GM21723 (cell line): ENCODE measurements around the gene MRPS18A.
A peak's percentile ranks its signal among the peaks of the same experiment; 100 is the strongest.

Source experiments
- ATAC-seq: cut with Tn5 transposase; IDR thresholded peaks from one replicate; pipeline ENCODE4 v1.9.1; 2021; ENCODE audit warnings: mild to moderate bottlenecking, moderate library complexity; ENCODE audit not compliant: unreplicated experiment

MRPS18A gene

GRCh38 chr6:43687437-43688347 lies at the start of gene MRPS18A:
MRPS18A (minus strand) TSS chr6:43687791; CDS start chr6:43687779, 12 bp downstream.
- peak; percentile 92 for ATAC-seq

GRCh38 chr6:43736844-43737243 lies 49.3 kb upstream of the MRPS18A start:
- no peak for ATAC-seq

GRCh38 chr6:43736211-43736786 lies 48.7 kb upstream of the MRPS18A start:
- ATAC-seq, result no peak

DNA sequence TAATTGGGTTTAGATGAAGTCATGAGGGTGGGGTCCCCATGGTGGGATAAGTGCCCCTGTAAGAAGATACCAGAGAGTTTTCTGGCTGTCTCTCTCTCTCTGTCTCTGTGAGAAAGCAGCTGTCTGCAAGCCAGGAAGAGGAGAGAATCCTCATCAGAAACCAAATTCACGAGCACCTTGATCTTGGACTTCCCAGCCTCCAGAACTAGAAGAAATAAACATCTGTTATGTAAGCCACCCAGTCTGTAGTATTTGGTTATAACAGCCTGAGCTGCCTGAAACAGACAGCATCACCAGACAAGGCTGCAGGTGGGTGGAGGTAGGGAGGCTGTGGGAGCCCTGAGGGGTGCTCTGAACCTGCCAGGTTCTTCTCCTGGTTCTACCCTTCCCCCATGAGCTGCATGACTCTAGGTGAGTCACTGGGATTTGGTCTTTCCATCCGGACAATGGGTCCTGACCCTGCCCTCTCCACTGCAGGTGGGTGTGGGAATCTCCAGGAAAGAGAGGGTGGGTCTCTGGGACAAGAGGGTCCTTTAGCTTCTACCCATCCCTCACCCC lies 48.1 kb upstream of the MRPS18A start:
- no peak for ATAC-seq

DNA sequence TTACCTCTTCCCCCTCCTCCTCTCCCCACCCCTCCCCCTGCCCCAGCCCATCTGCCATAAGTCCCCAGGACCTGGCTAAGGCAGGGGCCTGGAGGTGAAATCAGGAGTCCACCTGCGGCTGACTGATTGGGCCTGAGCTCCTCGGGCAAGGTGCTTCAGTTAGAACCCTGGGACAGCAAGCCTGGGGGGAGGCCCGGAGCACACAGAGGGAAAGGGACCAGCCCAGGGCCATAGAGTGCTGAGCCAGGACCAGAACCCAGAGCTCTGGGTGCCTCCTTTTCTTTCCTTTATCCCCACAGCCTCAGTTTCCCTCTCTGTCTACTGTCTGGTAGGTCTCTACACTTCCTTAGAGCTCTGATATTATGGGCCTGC lies 46.7 kb upstream of the MRPS18A start:
- ATAC-seq, result no peak

GRCh38 chr6:43733471-43734293 lies 46.1 kb upstream of the MRPS18A start:
- peak; percentile 87 for ATAC-seq

GRCh38 chr6:43730634-43731033 lies 43.0 kb upstream of the MRPS18A start:
- ATAC-seq, result no peak

DNA sequence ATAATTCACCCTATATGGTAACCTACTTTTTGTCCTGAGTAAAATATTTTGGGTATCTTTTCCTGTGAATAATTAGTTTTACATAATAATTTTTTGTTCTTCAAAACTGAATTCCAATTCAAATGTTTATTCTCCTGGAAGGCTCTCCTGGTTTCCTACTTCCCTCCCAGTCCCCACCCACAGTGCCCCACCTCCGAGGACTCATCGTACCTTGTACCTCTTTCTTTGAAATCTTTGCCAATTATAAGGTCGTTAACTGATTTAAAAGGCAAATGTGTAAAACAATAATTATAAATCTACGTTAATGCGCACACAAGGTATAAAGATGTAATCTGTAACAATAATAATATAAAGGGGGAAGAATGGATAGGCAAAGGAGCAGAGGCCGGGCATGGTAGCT lies 41.9 kb upstream of the MRPS18A start:
- ATAC-seq, result no peak

DNA sequence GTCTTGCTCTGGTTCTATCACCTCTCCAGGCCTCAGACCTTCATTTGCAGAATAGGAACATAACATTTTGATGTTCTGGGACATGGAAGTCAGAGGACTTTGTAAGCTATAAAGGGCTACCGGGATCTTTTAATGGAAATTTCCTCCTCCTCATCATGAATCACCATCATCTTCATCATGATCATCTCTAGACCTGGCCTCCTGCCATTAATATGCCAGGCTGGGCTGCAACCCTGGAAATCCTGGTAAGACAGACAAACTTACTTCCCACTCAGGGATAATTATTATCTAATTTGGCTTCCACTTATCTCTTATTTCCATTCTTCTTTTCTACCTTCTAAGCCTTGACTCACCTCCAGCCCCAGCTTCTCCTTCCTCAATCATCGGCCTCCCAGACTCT lies 41.0 kb upstream of the MRPS18A start:
- no peak for ATAC-seq

- ATAC-seq, result no peak
These were observed 40.0 kb upstream of the MRPS18A start for GRCh38 chr6:43727634-43728033.

GRCh38 chr6:43725643-43726580 lies 38.3 kb upstream of the MRPS18A start:
- no peak for ATAC-seq

DNA sequence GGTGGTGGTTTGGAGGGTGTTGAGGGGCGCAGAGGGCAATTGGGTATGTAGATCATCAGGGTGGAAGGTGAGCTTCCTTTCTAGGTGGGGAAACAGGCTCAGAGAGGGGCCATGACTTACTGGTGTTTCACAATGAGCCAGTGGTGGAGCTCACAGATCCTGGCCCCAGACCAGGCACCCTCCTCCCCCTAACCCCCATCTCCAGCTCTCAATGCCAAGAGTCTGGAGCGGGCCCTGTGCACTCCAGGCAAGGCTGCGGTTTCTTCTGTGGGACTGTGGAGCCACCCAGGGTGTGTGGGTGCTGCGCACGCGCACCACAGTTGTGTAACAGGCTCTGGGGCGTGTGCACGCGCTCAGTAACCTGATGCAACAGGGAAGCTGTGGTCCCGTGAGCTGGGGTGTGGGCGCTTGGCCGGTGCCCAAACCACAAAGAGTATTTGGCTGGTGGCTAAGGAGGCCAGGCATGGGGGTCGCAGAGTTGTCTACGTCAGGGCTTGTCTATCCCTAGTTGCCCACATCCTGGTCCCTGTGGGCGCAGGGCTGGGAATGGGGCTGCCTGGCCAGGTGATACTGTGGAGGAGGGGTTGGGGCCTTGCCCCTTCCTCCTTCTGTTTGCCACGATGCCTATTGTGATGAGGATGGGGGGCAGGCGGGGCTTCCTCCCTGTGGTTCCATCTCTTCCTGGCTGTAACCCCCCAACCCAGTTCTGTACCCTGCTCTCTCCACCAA lies 37.5 kb upstream of the MRPS18A start:
- peak; percentile 78 for ATAC-seq

GRCh38 chr6:43724354-43724753 lies 36.8 kb upstream of the MRPS18A start:
- ATAC-seq, result no peak

DNA sequence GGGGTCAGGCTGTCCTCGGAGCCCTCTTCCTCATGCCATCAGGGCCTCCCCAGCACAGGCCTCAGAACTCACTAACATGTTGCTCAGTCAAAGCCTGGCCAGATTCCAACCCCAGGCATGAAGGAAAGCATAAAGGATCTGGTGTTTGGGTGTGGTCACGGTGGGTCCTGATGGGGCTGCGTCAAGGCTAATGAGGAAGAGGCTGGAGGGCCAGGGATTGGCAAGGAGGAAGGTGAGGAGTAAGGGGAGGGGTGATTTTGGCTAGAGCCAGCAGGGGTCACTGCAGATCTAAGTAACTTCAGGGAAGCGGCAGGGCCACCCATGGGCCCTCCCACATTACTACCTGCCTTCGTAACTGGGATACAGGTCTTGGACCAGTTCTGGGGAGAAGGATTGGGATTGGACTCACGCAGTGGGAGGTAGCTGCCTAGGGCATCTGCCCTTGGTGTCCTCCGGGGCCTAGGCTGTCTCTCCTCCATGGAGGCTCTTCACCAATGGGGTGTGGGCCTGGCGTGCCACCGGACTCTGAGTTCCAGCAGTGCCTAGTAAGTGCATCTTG lies 36.2 kb upstream of the MRPS18A start:
- peak; percentile 66 for ATAC-seq

- no peak for ATAC-seq
These were observed 35.4 kb upstream of the MRPS18A start for GRCh38 chr6:43722920-43723545.

DNA sequence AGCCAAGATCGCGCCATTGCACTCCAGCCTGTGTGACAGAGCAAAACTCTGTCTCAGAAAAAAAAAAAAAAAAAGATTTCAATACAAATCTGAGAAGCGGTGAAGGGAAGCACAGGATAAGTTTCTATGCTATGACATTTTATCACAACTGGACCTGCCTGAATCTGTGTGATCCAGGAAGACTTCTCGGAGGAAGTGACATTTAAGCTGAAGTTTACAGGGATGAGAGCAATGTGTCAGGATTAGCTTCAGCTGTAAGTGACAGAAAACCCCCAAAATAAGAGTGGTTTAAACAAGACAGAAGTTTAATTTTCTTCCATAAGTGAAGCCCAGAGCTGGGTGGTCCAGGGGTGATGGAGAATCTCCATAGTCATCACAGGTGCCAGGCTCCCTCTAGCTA lies 33.4 kb upstream of the MRPS18A start:
- ATAC-seq, result no peak

DNA sequence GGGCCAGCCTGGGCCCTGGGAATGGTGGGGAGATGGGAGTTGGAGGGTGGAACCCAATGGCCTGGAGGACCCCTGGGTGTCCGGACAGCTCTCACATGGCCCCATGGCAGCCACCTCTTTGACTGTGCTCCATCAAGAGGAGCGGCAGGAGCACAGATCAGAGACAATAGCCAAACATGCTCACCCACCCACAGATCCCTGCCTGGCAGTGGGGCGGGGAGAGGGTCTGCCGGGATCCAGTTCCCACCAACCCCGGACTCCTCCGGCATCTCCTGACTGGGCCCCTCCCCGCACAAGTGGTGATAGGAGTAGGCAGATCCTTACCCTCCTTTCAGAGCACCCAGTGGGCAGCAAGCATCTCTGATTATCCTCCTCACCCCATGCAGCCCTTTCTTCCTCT lies 31.9 kb upstream of the MRPS18A start:
- ATAC-seq, result no peak

- no peak for ATAC-seq
These were observed 31.0 kb upstream of the MRPS18A start for GRCh38 chr6:43718387-43719105.
